GM12873 (cell line): Measurements from ENCODE around the gene C11orf97.

ENCODE experiments used
- CTCF ChIP-seq: IDR thresholded peaks from 2 replicates; pipeline ENCODE4 v1.5.1; 2012; ENCODE audit warnings: low read depth, mild to moderate bottlenecking, moderate library complexity, low read length, control low read depth; ENCODE audit not compliant: insufficient read depth; ENCODE audit errors: missing control alignments

Gene C11orf97

GRCh38 chr11:94560834-94561233 is 48.6 kb downstream of the C11orf97 start:
- TF ChIP-seq CTCF, result no peak

GRCh38 chr11:94563176-94563847 is 51.1 kb downstream of the C11orf97 start:
- no peak for TF ChIP-seq CTCF

DNA sequence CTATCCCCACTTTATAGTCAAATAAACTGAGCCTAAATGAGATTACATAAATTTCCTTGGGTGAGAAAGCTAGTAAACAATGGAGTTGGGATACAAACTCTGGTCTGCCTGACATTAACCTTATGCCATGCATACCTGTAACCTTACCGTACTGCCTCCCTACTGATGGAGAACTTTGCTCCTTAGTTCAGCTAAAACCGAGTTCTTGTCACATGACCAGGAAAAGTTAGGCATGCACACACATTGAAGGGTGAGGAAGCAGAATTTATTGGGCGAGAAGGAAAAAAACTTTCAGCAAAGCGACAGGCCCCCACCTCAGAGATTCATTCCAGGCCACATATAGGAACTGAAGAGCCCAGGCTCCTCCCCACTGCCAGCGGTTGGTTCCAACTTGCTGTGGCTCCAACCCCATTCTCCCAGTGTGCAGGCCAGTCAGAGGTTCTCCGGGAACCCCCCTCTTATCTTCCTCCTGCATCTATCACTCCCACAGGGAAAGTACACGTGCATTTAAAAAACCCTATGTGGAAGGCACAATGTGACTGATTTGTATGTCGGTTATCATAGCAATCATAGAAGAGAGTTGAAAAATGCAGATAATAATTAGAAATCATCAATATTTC is 51.7 kb downstream of the C11orf97 start:
- no peak for TF ChIP-seq CTCF

DNA sequence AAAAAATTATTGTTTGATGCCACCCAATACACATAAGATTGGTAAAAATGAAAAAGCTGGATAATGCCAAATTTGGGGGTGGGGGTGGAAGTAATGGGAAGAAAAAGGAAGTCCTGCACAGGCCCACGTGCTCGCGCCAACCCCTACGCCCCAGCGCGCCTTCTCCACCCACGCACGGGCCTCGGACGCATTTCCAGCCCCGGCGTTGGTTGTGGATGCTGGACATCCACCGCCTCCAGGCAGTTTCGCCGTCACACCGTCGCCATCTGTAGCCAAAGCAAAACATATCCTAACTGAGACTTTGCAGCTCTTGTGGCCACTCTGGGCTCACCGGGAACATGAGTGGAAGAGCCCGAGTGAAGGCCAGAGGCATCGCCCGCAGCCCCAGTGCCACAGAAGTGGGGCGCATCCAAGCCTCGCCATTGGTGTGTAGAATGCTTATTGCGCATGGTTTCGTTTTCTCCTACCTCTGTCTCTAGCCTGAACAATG is 55.0 kb downstream of the C11orf97 start, which contains the start of gene PIWIL4:
Gene PIWIL4, plus strand, starts transcription at position 188 of the 490 bp plus-strand sequence. Its CDS starts 151 bp downstream, at position 339.
- TF ChIP-seq CTCF, result no peak

GRCh38 chr11:94568200-94568599 is 55.9 kb downstream of the C11orf97 start:
- TF ChIP-seq CTCF, result no peak

DNA sequence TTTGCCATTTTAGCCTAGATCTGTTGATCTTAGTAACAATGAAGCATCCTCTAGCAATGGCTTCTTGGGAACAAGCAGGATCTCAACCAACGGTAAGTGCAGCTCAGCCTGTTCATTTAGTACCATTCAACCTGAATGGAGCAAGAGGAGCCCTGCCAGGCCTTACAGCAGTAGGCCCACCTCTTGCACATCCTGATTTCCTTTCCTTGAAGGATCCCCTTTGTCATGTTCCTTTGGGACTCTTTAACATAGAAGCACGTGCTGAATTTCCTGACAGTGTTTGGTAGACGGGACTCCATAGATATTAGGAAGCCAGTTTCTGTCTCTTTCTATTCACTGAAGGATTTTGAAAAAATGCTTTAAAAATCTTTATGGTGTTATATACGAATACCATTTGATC is 56.5 kb downstream of the C11orf97 start:
- TF ChIP-seq CTCF, result no peak

- TF ChIP-seq CTCF, result no peak
Observed at GRCh38 chr11:94574193-94574961, 62.1 kb downstream of the C11orf97 start.
